ENCODE data around the gene KCNMA1. TPM values are rescaled to one million over a fixed set of nuclear protein-coding genes. Genes with fewer than 3 reads are reported as not detected.

Gene KCNMA1
- total RNA-seq, 1 experiment from 2014 or later, result 143 TPM

GRCh38 chr10:76991621-76992020 lies 646.0 kb downstream of the KCNMA1 start:
- H3K79me2 ChIP-seq (ENCODE audit: low read length), result no peaks in the 10 kb centered on the region
- BruUV-seq (replicated peaks), result no TSS peak
- H3K27me3 ChIP-seq (ENCODE audit: low read length), result no peaks in the 10 kb centered on the region
- no peak for ATAC-seq
- H3K4me2 ChIP-seq (ENCODE audit: low read length), result no peak overlapping the region
- H3K9ac ChIP-seq (ENCODE audit: low read length), result no peak overlapping the region
- no peaks in the 10 kb centered on the region for H3K4me1 ChIP-seq (ENCODE audit: insufficient read depth, low read length)
- no peak overlapping the region for H2AFZ ChIP-seq (ENCODE audit: low read length)
- TF ChIP-seq EZH2 (IDR thresholded peaks at IDR 0.05; ENCODE audit: low read length, unreplicated experiment) (no peak), EZH2phosphoT487 (IDR thresholded peaks at IDR 0.05; ENCODE audit: borderline replicate concordance, low read length) (no peak), CTCF (conservative IDR thresholded peaks at IDR 0.05; ENCODE audit: low read depth, low read length) (no peak)
- no peaks in the 10 kb centered on the region for H3K36me3 ChIP-seq (ENCODE audit: low read depth, low read length)
- ChIA-PET CTCF (interaction anchor here (0.6 kb wide), 1 partner anchor 1804 kb away, joined by 5 read pairs; no protein-coding TSS in a partner anchor), POLR2A (ENCODE audit: unreplicated experiment) (no interaction called here)
- H4K20me1 ChIP-seq (ENCODE audit: low read length), result no peaks in the 10 kb centered on the region
- no peak for DNase-seq
- no peaks in the 10 kb centered on the region for H3K9me3 ChIP-seq (ENCODE audit: low read length)
- no peaks in the 10 kb centered on the region for H3F3A ChIP-seq (ENCODE audit: low read length, unreplicated experiment)
- no peak overlapping the region for H3K4me3 ChIP-seq (ENCODE audit: low read length)
- H3K9me2 ChIP-seq (replicated peaks; ENCODE audit: low read length), result no peaks in the 10 kb centered on the region
- no peak overlapping the region for H3K27ac ChIP-seq (ENCODE audit: low read length)
- intact Hi-C loops (cut with micrococcal nuclease), result no loop called here

- CTCF ChIA-PET, result no interaction called here
- ATAC-seq, result no peak
- H3K9ac ChIP-seq (ENCODE audit: low read length), result no peak overlapping the region
- no peaks in the 10 kb centered on the region for H3K9me3 ChIP-seq (ENCODE audit: low read length)
- no peaks in the 10 kb centered on the region for H3K9me2 ChIP-seq (replicated peaks; ENCODE audit: low read length)
- no peak overlapping the region for H3K4me2 ChIP-seq (ENCODE audit: low read length)
- no peaks in the 10 kb centered on the region for H3K79me2 ChIP-seq (ENCODE audit: low read length)
- no peak overlapping the region for H3K4me3 ChIP-seq (ENCODE audit: low read length)
- no peaks in the 10 kb centered on the region for H3K27me3 ChIP-seq (ENCODE audit: low read length)
- H3K27ac ChIP-seq (ENCODE audit: low read length), result no peak overlapping the region
- BruUV-seq (replicated peaks), result no TSS peak
- POLR2A ChIA-PET (ENCODE audit: unreplicated experiment), result no interaction called here
- no peaks in the 10 kb centered on the region for H3F3A ChIP-seq (ENCODE audit: low read length, unreplicated experiment)
- H4K20me1 ChIP-seq (ENCODE audit: low read length), result no peaks in the 10 kb centered on the region
- intact Hi-C loops (cut with micrococcal nuclease), result no loop called here
- DNase-seq, result no peak
- TF ChIP-seq EZH2 (IDR thresholded peaks at IDR 0.05; ENCODE audit: low read length, unreplicated experiment) (no peak), EZH2phosphoT487 (IDR thresholded peaks at IDR 0.05; ENCODE audit: borderline replicate concordance, low read length) (no peak), CTCF (conservative IDR thresholded peaks at IDR 0.05; ENCODE audit: low read depth, low read length) (no peak)
- no peak overlapping the region for H2AFZ ChIP-seq (ENCODE audit: low read length)
- H3K36me3 ChIP-seq (ENCODE audit: low read depth, low read length), result no peaks in the 10 kb centered on the region
- no peaks in the 10 kb centered on the region for H3K4me1 ChIP-seq (ENCODE audit: insufficient read depth, low read length)
These were observed 647.0 kb downstream of the KCNMA1 start for GRCh38 chr10:76990561-76990960.

GRCh38 chr10:76984559-76985443 lies 652.8 kb downstream of the KCNMA1 start:
- no peaks in the 10 kb centered on the region for H3K27me3 ChIP-seq (ENCODE audit: low read length)
- H3K4me1 ChIP-seq (ENCODE audit: insufficient read depth, low read length), result peaks cover 18% of the 10 kb centered on the region
- H3K4me2 ChIP-seq (ENCODE audit: low read length), result no peak overlapping the region
- H3K9me2 ChIP-seq (replicated peaks; ENCODE audit: low read length), result no peaks in the 10 kb centered on the region
- ATAC-seq (peak; percentile 95), DNase-seq (peak; percentile 100)
- ChIA-PET POLR2A (ENCODE audit: unreplicated experiment) (interaction anchor here (0.7 kb wide), 1 partner anchor 792 kb away, joined by 4 read pairs; no protein-coding TSS in a partner anchor), CTCF (interaction anchor here (0.5 to 0.9 kb wide), 10 partner anchors 10 to 1648 kb away, joined by 3 to 8 read pairs (median 4); no protein-coding TSS in a partner anchor)
- no peak overlapping the region for H3K4me3 ChIP-seq (ENCODE audit: low read length)
- no peaks in the 10 kb centered on the region for H3K79me2 ChIP-seq (ENCODE audit: low read length)
- H2AFZ ChIP-seq (ENCODE audit: low read length), result no peak overlapping the region
- intact Hi-C loops (cut with micrococcal nuclease), result loop anchor here (1.0 to 5.0 kb wide), 11 partner anchors 128 to 1584 kb away; partner anchors contain the start of gene ZNF503
- H3F3A ChIP-seq (ENCODE audit: low read length, unreplicated experiment), result peaks cover 3% of the 10 kb centered on the region
- no peaks in the 10 kb centered on the region for H3K36me3 ChIP-seq (ENCODE audit: low read depth, low read length)
- no peak overlapping the region for H3K9ac ChIP-seq (ENCODE audit: low read length)
- no peak for TF ChIP-seq EZH2 (IDR thresholded peaks at IDR 0.05; ENCODE audit: low read length, unreplicated experiment)
- peak; percentile 100 for TF ChIP-seq CTCF (conservative IDR thresholded peaks at IDR 0.05; ENCODE audit: low read depth, low read length)
- 0 out of 2 replicates have a peak, but pooled peaks cover 3% of the 10 kb centered on the region for H4K20me1 ChIP-seq (ENCODE audit: low read length)
- no TSS peak for BruUV-seq (replicated peaks)
- no peaks in the 10 kb centered on the region for H3K9me3 ChIP-seq (ENCODE audit: low read length)
- H3K27ac ChIP-seq (ENCODE audit: low read length), result no peak overlapping the region

Measured in PC-3 (cell line).